H4 (cell line): ENCODE data around the gene SCN7A. TPM values are rescaled to one million over a fixed set of nuclear protein-coding genes. Genes with fewer than 3 reads are reported as not detected.
"Not testable (repeated sequence)": the region's sequence is repeated elsewhere in the genome, so short reads cannot be mapped to it uniquely, and the experiment has no call there.

ENCODE experiments used
- DNase-seq: peaks from one replicate; pipeline ENCODE4 v3.0.0-alpha.2; 2015; ENCODE audit warnings: low spot score
- total RNA-seq: library from RNA; depleted of rRNA; stranded (reverse); fragments of >200 nt; shearing (Covaris generic); gene quantifications from 2 replicates; pipeline ENCODE4 v1.2.3, GENCODE V29; 2014; rRNA removed

Gene SCN7A
- total RNA-seq, result not detected in 2 replicates

DNA sequence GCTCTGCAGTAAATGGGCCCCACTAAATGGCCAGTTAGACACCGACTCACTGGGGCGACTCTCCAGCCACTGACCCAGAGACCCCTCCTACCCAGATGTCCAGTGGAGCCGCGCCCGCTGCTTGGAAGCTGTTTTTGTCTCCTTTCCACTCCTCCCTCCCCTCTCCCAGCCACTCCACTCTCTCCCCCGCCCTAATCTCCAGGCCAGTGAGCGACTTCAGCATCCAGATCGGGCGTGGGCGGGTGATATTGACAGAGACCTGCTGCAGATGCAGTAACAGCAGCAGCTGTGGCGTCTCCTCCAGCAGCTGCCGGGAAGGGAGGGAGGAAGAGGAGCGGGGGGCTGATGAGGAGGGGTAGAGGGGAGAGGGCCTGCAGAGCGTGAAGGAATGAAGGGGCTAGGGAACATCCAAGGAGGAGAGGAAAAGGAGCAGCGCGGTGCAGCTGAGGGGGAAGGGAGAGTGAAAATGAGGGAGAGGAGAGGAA, at the start of gene SCN7A:
Gene SCN7A (minus strand): TSS at position 110 of the 485 bp plus-strand sequence. CDS start 16,553 bp downstream, outside the sequence.
- DNase-seq, result no peak

DNA sequence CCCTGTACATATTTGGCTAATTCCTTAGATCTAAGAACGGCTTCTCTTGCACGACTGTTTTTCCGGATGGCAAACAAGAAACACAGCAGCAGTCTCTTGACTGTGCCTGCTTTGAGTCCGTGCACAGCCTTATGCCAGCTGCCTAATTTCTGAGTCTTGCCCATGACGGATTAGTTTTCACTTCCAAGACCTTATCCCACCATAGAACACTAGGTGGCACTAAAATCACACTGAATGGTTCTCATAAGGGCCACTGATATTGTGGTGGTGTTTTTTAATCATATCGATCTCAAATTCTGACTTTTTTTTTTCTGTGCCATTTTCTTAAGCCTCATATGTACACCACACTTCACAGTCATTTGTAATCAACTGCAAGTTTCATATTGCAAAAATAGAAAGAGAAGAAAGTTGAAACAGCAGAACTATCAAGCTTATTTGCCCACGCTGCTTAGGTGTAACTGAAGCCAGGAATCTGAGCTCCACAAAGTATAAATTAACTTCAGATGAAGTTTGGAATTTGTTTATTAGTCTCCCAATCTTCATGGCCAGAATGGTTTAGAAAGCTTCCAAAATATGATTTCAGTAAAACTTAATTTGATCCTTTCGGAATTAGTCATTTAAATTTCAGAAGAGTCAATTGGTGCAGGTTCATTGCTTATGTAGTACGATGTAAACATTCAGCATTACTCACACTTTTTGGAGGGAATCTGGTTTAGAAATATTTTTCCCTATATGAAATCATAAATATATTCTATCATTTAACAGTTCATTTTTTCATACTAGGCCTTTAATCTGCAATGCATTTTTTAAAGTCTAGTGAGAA, 45.5 kb upstream of the SCN7A start:
- DNase-seq, result peak; percentile 51

DNA sequence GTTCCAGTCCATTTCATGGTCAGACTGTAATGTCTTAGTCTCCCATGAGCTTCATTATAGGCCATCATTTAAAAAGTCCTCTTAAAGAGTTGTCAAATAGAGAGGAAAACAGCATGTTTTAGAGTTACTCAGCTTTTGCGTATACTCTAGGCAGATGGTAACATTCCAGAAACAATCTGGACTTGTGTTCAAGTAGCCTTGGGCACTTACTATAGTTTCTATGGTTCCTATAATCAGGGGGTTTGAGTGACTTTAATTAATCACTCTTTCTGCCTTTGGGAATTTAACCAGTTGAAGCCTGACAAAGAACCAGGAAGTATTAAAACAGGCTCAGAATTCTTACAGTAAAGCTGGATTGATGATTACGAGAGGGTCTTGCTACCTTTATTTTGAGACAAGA, 42.1 kb upstream of the SCN7A start:
- DNase-seq, result no peak

DNA sequence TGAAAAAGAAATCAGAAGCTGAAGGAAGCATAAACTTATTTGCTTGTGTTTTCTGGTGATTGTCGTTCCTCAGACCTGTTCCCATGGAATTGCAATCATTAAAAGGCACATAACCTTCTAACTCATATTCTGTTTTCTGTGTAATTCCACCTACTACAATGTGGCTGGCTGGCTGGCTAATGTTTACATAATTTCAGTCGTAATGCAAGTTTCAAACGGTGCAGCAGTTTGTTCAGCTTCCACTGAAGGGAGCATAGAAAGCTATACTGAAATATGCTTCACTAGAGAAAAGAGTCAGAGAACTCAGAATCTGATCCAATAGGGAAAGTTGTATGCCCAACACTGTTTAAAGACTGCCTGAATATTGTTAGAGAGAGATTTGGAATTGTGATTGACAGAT, 27.1 kb upstream of the SCN7A start:
- no peak for DNase-seq

DNA sequence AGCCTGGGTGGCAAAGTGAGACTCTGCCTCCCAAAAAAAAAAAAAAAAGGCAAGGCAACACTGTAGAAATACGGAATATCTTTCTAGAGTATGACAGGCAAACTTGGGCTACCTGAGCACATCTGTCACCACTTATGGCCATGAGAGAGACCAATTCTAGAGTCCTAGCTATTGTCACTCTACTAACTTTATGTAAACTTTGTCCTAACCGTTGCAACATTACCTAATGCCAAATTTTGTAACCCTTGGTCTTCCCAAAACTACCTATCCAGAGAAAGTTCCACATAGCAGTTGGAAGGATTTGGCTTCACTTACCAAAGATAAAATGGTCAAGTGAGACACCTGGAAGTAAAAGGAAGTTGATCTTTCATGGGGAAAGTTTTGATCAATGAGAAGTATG, 26.6 kb upstream of the SCN7A start:
- no peak for DNase-seq

DNA sequence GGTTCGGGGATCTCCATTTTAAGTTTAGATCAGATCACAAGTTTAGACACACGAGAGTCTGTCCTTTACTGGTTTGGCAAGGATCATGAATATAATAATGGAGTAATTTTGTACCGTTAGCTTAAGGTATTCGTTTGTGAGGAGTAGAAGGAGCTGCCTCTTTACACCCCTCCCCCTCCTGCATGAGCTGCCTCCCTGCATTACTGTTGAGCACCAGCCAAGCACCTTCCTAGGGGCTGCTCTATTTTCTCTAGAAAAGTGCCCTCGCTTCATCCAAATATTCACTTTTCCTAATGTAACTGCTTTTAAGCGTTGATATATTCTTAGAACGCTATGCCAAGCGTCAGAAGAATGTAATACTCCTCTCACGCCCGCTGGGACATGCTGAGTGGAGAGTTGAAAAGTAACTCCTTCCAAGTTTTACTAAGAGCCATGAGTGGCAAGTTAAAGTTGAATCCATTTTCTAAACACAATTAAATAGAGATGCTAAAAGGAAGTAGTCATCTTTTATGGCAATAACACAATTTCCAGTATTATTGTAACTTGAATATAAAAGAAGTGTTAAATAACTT, 25.4 kb upstream of the SCN7A start:
- no peak for DNase-seq

DNA sequence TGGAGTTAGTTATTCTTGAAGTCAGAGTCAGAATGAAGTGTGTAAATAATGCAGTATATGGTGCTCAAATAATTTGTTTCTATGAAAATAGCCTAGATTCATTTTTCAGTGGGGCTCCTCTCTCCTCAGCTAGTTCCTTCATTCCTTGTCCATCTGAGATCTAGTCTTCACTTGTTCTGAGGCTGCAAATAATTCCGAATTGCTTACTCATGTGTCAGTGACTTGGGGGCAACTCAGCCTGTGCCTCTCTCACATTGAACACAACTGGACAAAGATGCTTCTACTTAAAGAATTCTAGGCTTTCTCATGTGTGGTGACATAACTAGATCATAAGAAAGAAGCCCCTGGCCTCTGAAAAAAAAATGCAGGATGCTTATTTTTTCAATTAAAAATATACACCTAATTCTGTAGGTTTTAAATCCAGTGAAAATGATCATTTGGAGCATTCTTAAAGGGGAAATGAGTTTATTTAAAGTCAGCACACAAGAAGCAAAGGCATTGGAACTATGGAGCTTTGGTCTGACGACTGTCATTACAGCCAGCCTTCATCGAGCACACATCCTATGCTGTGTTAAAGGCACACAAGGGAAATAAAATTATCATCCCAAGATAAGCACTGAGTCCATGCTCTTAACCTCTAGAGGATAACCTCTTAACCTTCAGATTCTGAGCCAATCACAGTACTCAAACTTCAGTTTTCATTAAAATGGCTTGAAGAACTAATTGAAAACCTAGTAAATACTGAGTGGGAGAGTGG, 24.8 kb upstream of the SCN7A start:
- DNase-seq, result no peak

DNA sequence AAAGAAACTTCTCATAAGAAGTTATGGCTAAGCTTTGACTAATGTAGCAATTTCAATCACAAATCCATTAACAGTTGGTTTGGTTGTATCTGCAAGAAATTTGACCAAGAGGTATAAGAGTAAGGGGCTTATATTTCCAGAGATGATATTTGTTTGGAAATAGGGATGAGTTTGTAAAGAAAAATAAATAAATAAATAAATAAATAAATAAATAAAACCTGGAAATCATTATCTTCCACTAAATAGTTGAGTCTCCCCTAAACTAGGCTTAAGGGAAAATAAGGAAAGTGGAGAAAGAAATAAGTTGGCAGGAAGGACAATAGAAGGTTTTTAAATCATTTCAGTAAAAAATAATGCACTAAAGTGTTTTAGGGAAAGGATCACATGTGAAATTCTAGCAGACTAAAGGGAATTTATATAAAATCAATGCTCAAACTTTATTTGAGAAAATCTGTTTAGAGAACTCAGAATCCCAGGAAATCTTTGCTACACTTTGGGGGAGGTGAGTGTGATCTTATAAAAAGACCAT, 23.5 kb upstream of the SCN7A start:
- no peak for DNase-seq

DNA sequence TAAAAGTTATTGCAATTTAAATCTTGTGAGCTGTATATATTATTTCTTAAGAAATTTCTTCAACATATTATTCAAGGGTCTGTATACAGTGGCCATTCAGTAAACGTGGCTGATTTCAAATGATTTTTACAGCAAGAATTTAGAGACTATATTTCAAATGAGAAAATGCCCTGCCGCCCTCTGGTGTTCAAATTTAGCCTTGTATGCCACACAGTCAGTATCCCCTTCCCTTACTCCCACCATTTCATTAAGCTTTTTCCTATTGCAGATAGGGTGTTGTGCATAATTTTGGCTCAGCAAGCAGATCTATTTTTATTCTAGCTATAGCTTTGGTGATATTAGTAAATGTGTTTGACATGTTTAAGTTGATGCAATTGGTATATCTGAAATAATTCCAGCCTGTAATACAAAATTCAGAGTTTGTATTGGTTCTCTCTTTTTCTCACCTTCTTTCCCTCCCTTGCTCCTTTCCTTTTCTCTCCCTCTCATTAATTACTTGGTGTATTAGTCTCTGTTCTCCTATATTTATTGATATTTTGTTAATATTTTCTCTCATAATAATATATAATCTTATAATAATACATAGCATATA, 22.8 kb upstream of the SCN7A start:
- peak; percentile 11 for DNase-seq

DNA sequence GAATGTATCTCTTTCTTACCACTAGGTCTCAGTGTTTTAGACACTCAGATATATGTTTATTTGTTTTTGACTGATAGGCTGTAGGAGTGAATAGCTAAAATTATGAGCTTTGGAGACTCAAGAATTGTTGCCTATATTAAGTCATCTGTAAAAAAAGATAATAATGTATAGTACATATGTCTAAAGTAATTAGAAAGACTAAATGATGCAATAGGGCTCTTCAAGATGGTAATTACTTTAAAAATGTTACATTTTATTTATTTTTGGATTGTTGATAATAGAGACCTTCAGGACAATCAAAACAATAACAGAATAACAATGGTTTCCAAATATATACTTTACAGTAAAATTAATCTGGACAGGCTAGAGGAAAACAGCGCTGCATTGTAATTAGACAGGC, 19.9 kb upstream of the SCN7A start:
- DNase-seq, result no peak

DNA sequence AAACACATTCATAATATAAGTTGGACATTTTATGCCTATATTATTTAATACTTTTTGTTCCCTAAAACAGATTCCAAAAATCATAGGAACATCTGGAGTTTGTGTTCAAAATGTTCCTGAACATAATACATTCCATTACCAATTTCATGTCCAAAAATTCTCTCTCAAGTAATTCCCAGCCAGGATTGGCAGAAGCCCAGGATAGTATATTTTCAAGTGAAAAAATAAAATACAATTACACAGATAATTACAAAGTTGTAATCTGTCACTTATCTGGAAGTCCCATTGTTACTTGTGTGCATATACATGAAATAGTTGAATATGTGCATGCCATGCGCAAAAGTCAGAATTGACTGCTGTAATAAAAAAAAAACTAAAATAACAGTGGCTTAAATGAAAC, 5.2 kb upstream of the SCN7A start:
- DNase-seq, result no peak

DNA sequence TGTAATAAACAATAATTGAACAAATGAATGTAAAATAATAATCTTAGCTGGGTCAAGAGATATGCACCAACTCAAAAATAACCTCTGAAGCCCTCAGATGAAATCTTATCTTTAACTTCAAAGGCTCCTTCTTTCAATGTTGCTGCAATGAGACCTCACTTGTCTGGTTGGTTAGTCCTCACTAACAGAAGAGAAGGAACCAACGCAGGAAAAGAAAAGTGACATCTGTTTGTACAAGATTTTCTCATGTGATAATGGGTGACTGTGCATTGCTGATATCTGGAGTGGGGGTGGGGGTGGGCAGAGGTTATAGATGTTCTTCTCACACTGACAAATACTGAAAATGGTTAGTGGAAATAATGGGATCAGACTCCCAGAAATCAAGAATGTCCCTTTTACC, 2.6 kb downstream of the SCN7A start:
- DNase-seq, result no peak

DNA sequence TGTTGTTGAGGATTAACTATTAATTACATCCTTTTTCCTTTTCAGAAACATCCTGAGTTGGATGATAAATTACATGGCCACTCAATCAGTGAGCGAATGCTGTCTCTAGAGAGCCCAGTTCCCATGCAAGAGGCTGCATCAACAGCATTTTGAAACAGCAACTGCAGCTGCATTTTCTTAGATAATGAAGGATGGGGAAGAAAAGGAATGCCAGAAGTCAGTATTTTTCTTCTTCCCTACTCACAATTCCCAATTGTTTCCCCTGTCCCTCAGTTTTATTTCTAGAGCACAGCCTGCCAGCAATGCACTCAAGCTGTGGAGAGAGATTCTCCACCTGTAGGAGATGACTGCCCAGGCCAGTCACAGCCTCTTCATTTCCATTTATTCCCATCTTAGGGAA, 6.9 kb downstream of the SCN7A start:
- no peak for DNase-seq

DNA sequence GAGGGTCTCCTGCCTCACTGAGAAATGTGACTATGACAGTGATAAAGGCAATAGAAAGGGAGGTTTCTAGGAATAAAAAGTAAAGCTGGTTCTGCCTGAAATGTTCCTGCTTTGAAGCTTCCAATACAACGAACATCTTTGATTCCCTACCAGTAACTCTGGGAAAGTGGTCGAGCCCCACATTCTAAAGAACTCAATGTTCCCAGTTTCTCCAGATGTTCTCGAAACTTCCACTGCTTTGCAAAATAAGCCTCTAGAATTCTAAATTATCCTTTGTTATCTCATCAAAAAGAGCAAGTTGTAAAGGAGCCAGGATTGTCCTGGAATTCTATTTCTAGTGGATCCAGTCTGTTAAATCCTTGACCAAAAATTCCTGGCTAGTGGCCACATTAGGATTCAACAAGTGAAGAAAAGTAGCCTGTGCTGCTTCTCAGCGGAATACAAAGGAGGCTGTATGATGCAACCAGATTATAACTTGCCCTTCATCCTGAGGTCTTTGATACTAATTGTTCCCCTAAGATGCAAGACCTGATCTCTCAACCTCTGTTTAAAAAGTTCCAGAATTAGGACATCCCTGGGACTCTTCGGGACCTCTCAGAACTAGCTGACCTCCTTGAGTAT, 8.4 kb downstream of the SCN7A start:
- DNase-seq, result no peak

DNA sequence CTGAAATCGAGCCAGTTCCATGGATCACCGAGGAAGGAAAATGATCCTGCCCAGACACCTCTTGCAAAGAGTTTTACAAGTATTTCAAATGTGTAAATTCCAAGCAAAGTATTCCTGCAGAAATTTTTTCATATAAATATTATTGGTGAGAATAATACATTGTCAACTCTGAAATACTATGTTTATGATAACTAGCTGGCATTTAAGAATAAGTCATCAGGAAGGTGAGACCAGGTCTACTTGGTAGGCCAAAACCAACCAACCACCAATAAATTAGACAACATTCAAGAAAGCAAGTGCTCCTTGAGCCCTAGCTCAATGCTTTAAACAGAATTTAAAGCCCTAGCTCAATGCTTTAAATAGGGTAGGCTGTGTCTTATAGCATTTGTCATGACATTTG, 21.7 kb downstream of the SCN7A start:
- no peak for DNase-seq

DNA sequence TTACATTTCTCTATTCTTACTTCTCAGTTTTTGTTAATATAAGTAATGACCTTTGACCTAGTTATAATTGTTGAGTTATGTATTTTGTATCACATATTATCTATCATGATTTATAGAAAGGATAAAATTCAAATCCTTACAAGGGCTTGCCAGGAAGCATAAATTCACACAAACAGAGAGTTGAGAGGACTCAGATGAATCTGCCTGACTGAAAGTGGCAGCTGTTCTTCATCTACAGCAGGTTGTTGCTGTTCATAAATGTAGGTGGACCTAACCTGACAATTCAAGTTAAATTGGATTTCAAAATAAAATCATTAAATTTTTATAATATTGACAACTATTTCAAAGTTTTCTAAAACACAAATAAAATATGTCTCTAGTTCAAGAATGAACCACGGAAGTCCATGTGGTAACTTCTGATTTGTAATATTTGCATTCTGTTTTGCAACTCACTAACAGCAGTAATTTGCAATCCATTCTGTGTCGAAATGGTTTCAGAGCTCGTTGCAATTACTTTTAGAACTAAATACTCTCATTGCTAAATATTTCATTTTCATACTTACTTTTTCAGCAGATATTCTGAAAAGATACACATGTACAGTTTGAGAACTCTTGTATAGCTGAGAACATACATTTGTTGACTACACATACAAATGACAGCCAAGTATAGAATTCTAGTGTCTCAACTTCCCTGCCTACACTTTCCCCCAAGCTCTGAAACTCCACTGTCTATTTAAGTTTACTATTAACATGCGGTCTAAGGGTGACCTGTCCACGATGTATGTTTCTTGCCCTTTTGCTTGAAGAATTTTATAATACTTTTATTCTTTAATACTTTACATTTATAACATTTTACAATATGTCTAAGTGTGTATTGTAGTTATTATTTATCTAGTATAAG, 25.7 kb downstream of the SCN7A start:
- DNase-seq, result no peak

DNA sequence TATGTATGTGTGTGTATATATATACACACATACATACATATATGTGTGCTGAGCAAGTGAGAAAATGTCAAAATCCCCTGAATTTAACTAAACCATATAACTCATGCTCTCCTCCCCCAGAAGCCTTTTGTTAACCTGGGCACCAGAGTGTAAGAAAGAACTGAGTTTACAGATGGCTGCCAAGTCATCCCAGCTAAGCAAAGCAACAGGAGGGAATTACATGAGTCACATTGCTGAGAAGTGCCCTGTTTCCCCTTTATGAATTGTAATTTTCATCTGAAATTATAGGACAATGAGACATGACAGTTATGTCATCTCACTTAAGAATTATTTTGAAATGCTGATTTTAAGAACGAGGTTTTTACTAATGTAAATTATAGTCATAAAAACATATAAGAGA, 29.9 kb downstream of the SCN7A start:
- no peak for DNase-seq

DNA sequence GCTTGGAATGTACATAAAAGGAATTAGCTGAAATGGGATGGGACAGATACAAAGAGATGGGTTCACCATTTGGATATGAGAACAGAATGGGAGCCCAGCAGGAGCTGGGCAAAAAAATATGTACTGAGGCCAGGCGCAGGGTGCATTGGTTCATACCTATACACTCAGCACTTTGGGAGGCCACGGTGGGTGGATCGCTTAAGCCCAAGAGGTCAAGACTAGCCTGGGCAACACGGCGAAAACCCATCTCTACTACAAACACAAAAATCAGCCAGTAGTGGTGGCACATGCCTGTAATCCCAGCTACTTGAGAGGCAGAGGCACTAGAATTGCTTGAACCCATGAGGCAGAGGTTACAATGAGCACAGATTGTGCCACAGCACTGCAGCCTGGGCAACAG, 30.4 kb downstream of the SCN7A start:
- DNase-seq, result no peak

DNA sequence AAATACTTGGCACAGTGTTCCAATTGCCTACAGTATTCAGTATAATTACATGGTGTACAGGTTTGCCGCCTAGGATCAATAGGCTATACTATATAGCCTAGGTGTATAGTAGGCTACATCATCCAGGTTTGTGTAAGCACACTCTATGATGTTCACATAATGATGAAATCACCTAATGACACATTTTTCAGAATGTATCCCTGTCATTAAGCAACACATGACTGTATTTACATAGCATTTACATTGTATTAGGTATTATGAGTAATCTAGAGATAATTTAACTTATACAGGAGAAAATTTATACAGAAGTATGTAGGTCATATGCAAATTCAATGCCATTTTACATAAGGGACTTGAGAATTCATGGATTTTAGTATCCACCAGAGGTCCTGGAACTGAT, 35.4 kb downstream of the SCN7A start:
- DNase-seq, result no peak

DNA sequence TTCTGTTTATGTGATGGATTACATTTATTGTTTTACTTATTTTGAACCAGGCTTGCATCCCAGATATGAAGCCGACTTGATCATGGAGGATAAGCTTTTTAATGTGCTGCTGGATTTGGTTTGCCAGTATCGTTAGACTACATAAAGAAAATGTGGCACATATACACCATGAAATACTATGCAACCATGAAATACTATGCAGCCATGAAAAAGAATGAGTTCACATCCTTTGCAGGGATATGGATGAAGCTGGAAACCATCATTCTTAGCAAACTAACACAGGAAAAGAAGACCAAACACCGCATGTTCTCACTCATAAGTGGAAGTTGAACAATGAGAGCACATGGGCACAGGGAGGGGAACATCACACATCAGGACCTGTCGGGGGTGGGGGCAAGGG, 38.2 kb downstream of the SCN7A start:
- not testable (repeated sequence) for DNase-seq
